ENCODE data around the gene IL5. TPM values are rescaled to one million over a fixed set of nuclear protein-coding genes. Genes with fewer than 3 reads are reported as not detected.

Gene IL5
- total and polyA plus RNA-seq, 5 donors: not detected

Other genes starting within 250 kb of the IL5 start
- 1 to 10 TPM; 1.9 to 6.5 (median 2.4) TPM for gene SLC22A4, start 249.1 kb downstream of the IL5 start, total RNA-seq
- gene SLC22A4, start 249.1 kb downstream of the IL5 start, polyA plus RNA-seq: 0.86 TPM
- 10 to 100 TPM in 3 of 4 donors, 1 to 10 TPM in 1; 9.3 to 17.5 (median 14.4) TPM for gene SLC22A5, start 173.8 kb downstream of the IL5 start, total RNA-seq
- 5.7 TPM for gene SLC22A5, start 173.8 kb downstream of the IL5 start, polyA plus RNA-seq
- 10 to 100 TPM in 3 of 4 donors, 1 to 10 TPM in 1; 9.4 to 17.9 (median 13.8) TPM for gene IRF1, start 52.7 kb downstream of the IL5 start, total RNA-seq
- gene IRF1, start 52.7 kb downstream of the IL5 start, polyA plus RNA-seq: 11.7 TPM
- gene RAD50, start 13.5 kb upstream of the IL5 start, total RNA-seq: 10 to 100 TPM; 22.7 to 32.0 (median 29.8) TPM
- gene RAD50, start 13.5 kb upstream of the IL5 start, polyA plus RNA-seq: 8.0 TPM
- gene IL13, start 114.7 kb upstream of the IL5 start, total RNA-seq: not detected
- gene IL13, start 114.7 kb upstream of the IL5 start, polyA plus RNA-seq: not detected
- gene IL4, start 130.5 kb upstream of the IL5 start, total RNA-seq: not detected
- gene IL4, start 130.5 kb upstream of the IL5 start, polyA plus RNA-seq: not detected
- gene KIF3A, start 194.0 kb upstream of the IL5 start, total RNA-seq: 1 to 10 TPM; 7.4 to 9.8 (median 9.2) TPM
- gene KIF3A, start 194.0 kb upstream of the IL5 start, polyA plus RNA-seq: 4.2 TPM
- gene CCNI2, start 203.9 kb upstream of the IL5 start, total RNA-seq: under 1 TPM in 1 of 4 donors, not detected in 3; 0.09 TPM
- gene CCNI2, start 203.9 kb upstream of the IL5 start, polyA plus RNA-seq: 0.14 TPM
- gene SEPTIN8, start 233.7 kb upstream of the IL5 start, total RNA-seq: 10 to 100 TPM; 25.8 to 33.7 (median 31.0) TPM
- 17.7 TPM for gene SEPTIN8, start 233.7 kb upstream of the IL5 start, polyA plus RNA-seq